ENCODE results near the gene NR2C2.
"Not testable (repeated sequence)": the region's sequence is repeated elsewhere in the genome, so short reads cannot be mapped to it uniquely, and the experiment has no call there.

Gene NR2C2

DNA sequence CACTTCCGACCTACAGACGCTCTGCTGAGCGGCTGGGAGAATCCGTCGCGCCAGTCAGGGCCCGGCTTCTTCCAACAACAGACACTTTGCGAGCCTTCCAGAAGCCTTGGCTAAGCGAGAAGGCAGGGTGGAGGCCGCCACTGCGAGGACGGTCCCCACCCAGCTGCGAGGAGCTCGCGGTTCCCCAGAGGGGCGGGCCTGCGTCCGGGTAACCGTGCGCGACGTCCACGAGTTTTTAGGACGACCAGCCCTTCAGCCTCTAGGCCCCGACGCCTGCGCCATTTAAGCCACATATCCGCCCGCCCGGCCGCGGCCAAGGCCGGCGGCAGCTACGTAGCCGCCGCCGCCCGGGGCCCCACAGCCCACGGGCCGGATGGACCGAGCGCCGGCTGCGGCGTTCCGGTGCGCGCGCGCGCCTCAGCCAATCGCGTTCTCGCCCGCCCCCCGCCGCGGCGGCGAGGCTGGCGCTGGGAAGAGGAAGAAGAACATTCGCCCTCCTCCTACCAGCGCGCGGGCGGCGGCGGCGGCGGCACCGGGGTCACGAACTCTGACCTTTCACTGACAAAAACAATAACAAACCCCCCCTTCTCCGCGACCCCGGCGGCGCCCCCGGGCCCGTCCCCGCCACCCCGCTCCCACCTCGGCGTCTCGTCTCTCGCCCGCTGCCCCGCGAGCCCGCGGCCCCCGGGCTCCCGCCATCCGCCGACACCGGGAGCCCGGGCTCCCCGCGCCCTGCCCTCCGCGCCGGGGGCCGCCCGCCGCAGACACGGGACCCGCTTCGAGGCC lies at the start of gene NR2C2:
Gene NR2C2 (plus strand): TSS at position 484 of the 786 bp plus-strand sequence. CDS start 56,332 bp downstream, outside the sequence.
- DNase-seq (ENCODE audit: low read depth): peak; percentile 78
- TF ChIP-seq, protein P1, sequence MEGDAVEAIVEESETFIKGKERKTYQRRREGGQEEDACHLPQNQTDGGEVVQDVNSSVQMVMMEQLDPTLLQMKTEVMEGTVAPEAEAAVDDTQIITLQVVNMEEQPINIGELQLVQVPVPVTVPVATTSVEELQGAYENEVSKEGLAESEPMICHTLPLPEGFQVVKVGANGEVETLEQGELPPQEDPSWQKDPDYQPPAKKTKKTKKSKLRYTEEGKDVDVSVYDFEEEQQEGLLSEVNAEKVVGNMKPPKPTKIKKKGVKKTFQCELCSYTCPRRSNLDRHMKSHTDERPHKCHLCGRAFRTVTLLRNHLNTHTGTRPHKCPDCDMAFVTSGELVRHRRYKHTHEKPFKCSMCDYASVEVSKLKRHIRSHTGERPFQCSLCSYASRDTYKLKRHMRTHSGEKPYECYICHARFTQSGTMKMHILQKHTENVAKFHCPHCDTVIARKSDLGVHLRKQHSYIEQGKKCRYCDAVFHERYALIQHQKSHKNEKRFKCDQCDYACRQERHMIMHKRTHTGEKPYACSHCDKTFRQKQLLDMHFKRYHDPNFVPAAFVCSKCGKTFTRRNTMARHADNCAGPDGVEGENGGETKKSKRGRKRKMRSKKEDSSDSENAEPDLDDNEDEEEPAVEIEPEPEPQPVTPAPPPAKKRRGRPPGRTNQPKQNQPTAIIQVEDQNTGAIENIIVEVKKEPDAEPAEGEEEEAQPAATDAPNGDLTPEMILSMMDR (conservative IDR thresholded peaks at IDR 0.05; ENCODE audit: low read depth, low read length): no peak
- peak within 1 kb of the TSS; percentile 94 for H3K4me3 ChIP-seq (ENCODE audit: low read depth, low read length)

DNA sequence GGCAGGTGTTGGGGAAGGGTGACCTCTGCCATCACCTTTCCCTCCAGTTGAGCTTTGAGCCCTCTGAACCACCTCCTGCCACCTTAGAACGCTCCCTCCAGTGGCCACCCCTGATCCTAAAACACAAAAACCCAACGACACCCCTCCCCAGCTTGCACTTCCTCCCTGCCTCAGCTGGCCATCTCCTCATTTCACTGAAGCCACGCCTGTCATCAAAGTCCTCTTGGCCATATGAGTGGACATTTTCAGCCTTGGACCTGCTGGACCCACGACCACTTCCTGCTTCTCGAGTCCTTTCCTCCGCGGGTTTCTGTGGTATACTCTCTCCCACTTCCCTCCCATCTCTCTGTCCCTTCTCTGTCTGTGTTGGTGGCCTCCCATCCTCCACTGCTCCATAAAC lies 48.5 kb upstream of the NR2C2 start:
- no peak for DNase-seq (ENCODE audit: low read depth)
- H3K4me3 ChIP-seq (ENCODE audit: low read depth, low read length): no peak overlapping the region
- TF ChIP-seq, protein P1 (conservative IDR thresholded peaks at IDR 0.05; ENCODE audit: low read depth, low read length): no peak

DNA sequence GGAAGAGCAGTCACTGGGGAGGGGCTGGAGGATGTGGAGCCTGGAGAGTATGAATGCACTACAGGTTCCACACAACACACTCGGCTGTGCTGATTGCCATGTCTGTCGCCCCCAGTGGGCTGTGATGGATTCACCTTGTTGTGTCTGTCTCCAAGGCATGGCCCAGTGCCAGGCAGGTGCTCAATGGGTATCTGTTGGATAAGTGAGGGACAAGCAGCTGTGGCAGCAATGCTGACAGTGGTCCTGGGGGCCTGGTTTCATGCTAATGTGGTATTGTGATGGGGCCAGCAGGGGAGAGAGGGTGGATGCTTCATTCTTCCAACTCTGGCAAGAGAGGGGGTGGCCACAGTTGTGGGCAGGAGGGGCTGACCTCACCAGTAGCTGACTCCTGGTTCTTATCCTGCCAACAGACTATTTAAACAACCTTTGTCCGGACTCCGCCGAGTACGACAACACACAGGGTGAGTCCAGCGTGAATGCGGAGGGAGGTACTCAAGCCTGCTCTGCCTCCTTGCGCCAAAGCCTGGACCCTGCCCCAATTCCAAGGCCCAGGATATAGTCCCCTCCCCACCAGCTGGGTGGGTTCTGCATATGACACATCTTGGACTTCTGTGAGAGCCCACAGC lies 47.3 kb upstream of the NR2C2 start:
- TF ChIP-seq, protein P1 (conservative IDR thresholded peaks at IDR 0.05; ENCODE audit: low read depth, low read length): no peak
- DNase-seq (ENCODE audit: low read depth): no peak

DNA sequence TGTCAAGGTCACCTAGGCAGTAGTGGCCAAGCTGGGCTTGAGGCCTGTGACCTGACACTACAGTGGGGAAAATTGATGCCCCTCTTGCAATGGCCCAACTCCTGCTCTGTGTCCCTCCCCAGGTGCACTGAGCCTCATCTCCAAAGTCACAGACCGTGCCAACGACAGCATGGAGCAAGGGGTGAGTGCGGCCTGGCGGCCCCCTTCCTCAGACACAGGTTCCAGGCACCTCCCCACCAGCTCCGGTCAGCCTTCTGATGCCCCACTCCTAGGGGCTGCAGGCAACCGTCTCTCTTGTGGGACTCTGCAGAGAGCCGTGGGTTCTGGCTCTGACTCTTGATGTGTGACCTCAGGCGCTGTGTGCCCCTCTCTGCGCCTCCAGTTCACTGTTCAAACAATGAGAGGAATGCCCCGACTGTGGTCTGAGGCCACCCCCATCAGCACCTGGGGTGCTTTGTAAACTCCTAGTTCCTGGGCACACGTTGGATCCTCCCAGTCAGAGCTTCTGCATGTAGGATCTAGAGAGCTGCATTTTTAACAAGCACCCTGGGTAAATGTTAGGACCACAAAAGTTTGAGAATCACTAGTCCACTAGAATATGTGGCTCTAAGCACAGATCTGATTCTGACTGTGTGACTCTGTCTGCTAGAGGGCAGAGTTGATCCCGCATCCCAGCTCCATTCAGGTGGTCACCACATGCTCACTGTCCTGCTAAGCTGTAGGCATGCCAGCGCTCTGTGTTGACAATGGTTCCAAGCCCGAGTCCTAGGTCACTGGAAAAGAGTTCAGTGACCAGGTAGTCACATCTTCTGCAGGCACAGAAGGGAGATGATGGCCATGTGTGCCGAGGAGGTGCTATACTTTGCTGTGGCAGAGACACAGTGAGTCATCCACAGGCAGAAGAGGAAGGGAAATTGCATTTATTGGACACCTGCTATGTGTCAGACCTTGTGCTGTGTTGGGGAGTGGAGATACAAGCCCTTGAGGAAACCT lies 46.2 kb upstream of the NR2C2 start:
- DNase-seq (ENCODE audit: low read depth): no peak
- H3K4me3 ChIP-seq (ENCODE audit: low read depth, low read length): no peak overlapping the region
- TF ChIP-seq, protein P1 (conservative IDR thresholded peaks at IDR 0.05; ENCODE audit: low read depth, low read length): no peak

More for the DNA sequence above, 47.3 kb upstream of the NR2C2 start:
- no peak overlapping the region for H3K4me3 ChIP-seq (ENCODE audit: low read depth, low read length)

DNA sequence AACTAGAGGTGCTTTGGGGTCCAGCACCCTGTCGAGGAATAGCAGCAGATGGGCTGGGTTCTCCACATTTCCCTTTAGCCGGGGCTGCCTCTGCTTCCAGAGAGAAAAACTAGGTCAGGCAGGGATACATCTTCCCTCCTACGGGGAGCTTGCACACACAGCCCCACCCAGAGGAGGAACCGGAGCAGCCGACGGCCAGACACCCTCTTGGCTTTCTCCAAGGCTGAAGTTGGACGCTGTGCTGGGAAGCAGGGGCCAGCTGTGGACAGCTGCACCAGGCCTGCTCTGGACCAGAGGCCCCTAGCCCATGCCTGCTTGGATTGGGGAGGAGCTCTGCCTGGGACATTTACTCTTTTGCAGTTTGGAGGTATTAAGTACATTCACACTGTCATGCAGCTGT lies 44.7 kb upstream of the NR2C2 start:
- no peak overlapping the region for H3K4me3 ChIP-seq (ENCODE audit: low read depth, low read length)

DNA sequence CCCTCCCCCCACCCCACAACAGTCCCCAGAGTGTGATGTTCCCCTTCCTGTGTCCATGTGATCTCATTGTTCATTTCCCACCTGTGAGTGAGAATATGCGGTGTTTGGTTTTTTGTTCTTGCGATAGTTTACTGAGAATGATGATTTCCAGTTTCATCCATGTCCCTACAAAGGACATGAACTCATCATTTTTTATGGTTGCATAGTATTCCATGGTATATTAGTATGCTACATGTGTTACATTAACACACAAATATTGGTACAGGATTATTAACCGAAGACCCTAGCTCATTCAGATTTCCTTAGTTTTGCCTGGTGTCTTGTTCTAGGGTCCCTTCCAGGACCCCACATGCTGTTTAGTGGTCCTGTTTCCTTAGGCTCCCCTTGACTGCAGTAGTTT lies 43.9 kb upstream of the NR2C2 start:
- not testable (repeated sequence) for H3K4me3 ChIP-seq (ENCODE audit: low read depth, low read length)

More for the DNA sequence above, 44.7 kb upstream of the NR2C2 start:
- no peak for DNase-seq (ENCODE audit: low read depth)
- TF ChIP-seq, protein P1 (conservative IDR thresholded peaks at IDR 0.05; ENCODE audit: low read depth, low read length): no peak

More for the DNA sequence above, 43.9 kb upstream of the NR2C2 start:
- DNase-seq (ENCODE audit: low read depth): not testable (repeated sequence)
